CD4-positive, alpha-beta T cell treated with Interleukin-12 subunit alpha and Interleukin-12 subunit beta, for 1 hour (primary cell): ENCODE results near the gene ELFN1.

Experiments
- DNase-seq: peaks from one replicate; pipeline ENCODE4 v3.0.0-alpha.2; 2020

The ELFN1 gene

DNA sequence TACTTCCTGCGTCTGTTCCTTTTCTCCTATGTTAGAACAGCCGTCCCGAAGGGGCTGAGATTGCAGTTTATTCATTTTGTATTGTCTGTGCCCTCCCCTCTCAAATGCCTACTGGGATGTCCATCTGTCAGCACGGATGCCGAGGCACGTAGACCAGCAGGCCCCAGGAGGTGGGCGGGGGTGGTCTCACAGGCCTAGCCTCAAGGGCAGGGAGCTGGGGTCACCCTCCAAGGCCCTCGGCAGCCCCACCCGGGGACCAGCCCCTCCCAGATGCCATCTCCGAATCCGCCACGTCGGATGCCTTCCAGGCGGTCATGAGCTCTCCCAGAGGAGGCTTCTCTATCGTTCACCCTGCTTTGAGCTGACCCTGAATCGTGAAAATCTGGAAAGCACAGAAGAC lies 59.7 kb downstream of the ELFN1 start:
- DNase-seq = no peak

- no peak for DNase-seq
Measured at GRCh38 chr7:1732072-1732471, 62.0 kb downstream of the ELFN1 start.

DNA sequence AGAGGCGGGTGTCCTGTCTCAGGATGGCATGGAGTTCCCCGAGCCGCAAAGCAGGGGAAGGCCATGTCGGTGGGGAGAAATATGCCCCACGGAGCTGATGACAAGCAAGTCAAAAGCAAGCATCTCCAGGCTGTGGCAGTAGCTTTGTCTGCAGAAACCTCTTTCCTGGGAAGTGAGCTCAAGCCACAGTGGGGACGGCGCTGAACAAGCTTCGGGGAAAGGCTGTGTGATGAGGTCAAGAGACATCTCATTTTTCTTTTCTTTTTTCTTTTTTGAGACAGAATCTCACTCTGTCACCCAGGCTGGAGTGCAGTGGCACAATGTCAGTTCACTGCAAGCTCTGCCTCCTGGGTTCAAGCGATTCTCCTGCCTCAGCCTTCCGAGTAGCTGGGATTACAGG lies 62.6 kb downstream of the ELFN1 start:
- no peak for DNase-seq

DNA sequence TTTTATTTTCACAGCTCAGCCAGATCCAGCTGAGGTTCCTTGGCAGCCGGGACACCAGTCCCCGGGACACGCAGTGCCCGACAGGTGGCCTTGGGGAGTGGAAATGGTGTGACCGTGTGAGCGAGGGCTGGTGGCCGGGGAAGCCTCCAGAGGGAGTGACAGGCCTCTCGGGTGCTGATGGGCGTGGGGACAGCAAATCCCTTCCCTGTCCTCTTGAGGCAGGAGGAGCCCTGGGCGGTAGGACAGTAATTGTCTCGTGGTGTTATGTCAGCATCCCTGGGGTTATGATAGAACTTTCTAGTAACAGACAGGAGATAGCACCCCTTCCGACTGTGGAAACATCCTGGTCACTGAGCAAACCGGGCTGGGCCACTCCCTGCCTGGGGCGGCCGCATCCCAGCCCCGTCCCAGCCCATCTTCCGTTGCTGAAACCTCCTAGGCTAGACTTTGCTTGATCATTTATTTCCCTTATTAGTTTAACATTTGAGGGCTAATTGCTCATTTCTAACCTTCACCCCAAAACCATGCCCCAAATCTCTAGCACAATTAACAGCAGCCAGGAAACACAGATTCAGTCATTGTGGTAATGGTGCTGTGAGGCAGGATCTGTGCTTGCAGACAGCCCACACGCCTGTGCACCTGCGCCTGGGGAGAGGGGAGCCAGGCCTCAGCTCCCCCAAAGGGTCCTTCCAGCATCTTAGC lies 63.3 kb downstream of the ELFN1 start:
- no peak for DNase-seq

- no peak for DNase-seq
Measured at GRCh38 chr7:1733908-1734730, 64.0 kb downstream of the ELFN1 start.

GRCh38 chr7:1735262-1735661 lies 65.2 kb downstream of the ELFN1 start:
- DNase-seq = no peak

DNA sequence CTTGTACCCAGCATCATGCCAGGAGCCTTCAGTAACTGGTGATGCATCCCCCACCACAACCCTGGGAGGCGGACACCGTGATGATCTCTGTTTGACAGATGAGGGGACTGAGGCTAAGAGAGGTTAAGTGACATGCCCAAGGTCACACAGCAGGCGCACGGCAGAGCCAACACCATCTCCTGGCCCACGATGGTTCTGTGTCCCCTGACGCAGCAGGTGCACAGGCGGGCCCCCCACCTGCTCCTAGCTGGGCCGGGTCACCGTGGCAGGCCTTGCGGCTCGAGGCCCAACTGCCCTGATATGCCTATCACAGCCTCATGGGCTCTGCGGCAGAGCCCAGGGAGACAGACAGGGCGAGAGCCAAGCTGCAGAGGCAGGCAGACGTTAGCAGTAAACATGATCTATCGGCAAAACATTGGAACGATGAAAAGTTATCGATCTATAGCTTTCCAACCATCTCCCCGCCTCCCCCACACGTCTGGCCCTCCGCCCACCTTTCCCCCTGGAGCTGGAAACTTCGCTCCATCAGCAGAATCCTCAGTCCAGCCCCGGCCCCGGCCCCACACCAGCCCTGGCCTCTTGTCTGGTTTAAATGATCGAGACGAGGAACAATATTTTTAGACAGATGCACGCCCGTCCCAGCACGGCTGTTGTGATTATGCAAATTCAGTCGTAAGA lies 65.9 kb downstream of the ELFN1 start:
- DNase-seq = no peak

- DNase-seq = no peak
Measured at GRCh38 chr7:1736484-1736817, 66.4 kb downstream of the ELFN1 start.

- DNase-seq = no peak
Measured at GRCh38 chr7:1736830-1737229, 66.8 kb downstream of the ELFN1 start.

GRCh38 chr7:1737523-1737922 lies 67.4 kb downstream of the ELFN1 start:
- no peak for DNase-seq

DNA sequence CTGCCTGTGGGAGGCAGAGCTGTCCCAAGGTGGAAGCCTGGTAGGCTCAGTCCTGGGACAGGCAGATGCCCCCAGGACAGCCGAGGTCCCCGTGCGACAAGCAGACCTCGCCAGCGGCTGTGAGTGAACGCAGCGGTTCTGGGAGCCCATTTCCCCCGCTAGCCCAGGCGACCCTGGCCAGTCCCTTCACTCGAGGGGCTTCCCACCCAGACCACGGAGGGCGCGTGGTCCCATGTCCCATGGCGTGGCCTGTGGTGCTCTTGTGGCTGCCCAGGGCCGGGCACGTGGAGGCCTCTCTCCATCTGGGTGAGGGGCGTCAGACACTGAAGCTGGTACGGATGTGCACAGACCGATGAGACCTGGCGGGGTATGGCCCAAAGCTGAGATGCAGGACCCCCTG lies 67.9 kb downstream of the ELFN1 start:
- no peak for DNase-seq

DNA sequence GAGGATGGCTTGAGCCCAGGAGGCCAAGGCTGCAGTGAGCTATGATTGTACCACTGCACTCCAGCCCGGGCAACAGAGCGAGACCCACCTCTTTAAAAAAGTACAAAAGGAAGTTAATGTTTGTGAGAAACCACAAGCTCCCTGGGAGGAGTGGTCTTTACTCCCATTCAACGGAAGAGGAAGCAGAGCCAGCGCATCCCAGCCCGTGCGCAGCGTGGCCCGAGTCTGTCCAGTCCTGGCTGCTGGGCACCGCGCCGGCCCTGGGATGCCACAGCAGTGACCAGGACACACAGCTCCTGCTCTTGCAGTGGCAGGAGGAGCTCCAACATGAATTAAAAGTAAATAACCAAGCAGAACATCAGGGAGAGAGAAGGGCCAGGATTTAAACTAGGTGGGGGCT lies 68.4 kb downstream of the ELFN1 start:
- DNase-seq = no peak

DNA sequence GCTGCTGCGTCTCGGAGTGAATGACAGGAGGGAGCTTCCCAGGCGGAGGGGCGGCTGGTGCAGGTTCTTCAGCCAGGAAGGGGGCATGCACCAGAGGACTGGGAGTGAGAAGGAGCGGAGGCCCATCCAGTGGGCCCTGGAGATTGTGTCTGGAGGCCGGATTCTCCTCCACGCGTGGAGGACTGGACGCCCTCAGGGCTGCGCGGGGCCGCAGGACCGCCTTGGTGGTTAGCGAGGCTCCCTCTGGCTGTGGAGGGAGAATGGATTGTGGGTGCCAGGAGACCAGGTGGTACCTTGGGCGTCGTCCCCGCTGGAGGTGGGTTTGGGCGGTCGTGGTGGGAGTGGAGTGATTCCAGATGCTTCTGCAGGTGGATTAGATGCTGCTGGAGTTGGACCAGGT lies 68.9 kb downstream of the ELFN1 start:
- no peak for DNase-seq

- no peak for DNase-seq
Measured at GRCh38 chr7:1739593-1739992, 69.5 kb downstream of the ELFN1 start.

DNA sequence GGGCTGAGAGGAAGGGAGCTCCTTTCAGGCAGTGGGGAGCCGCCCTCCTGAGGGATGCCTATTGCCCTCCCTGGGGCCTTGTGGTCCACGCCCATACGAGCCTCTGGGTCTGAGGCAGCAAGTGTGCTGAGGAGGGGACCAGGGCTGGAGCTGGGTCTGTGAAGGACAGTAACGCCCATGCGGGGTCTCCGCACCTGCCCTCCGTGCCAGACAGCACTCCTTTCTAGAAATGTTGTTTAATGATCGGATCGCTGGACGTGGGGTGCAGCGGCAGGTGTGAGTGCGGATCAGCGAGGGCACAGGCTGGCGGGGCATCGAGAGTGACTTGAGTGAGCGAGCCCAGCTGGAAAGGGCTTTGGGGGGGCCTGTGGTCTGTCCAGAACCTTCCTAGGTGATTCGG lies 70.1 kb downstream of the ELFN1 start:
- no peak for DNase-seq

GRCh38 chr7:1741246-1741645 lies 71.2 kb downstream of the ELFN1 start:
- no peak for DNase-seq

DNA sequence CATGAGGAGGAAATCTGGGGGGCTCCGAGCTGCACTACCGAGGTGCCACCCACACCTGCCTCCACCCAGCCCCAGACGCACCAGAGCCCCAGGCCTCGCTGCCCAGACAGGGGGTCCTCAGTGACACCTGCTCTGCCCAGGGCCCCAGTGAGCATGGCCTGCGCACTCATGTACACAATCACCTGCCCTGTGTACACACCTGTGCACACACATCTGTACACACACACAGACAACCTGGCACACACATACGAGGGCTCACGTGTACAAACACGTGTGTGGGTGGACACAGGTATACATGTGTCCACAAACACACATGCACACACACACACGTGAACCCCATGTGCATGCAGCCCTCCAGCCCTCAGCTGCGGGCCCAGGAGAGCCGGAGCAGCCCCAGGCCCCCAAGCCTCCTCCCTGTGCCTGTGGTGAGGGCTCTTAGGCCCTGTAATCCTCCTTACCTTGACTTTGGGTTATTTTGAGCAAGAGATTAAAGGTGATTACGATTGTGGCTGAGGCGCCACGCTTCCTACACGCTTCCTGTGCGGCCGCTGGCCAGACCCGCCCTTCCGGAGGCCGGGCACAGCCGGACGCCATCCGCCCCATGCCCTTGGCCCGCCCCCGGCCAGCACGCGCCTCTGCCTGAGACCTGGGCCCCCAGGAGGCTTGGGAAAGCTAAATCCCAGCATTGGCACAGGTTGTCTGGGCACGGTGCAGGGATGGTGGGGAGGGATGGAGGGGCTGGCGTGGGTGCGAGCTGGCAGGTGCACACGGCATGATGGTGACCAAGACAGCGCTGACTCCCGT lies 71.9 kb downstream of the ELFN1 start:
- DNase-seq = peak; percentile 18

- peak; percentile 37 for DNase-seq
Measured at GRCh38 chr7:1742555-1743303, 72.7 kb downstream of the ELFN1 start.

- no peak for DNase-seq
Measured at GRCh38 chr7:1743481-1744230, 73.6 kb downstream of the ELFN1 start.

- no peak for DNase-seq
Measured at GRCh38 chr7:1744296-1745017, 74.4 kb downstream of the ELFN1 start.

DNA sequence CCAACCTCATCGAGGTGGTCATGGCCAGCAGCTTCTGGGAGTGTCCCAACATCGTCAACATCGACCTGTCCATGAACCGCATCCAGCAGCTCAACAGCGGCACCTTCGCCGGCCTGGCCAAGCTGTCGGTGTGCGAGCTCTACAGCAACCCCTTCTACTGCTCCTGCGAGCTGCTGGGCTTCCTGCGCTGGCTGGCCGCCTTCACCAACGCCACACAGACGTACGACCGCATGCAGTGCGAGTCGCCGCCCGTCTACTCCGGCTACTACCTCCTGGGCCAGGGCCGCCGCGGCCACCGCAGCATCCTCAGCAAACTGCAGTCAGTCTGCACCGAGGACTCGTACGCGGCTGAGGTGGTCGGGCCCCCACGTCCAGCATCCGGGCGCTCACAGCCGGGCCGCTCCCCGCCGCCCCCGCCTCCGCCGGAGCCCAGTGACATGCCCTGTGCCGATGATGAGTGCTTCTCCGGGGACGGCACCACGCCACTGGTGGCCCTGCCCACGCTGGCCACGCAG lies 75.0 kb downstream of the ELFN1 start:
- DNase-seq = no peak
